Testis (tissue), 2 donors: ENCODE data around the gene ISOC1.

Experiments
- POLR2A ChIP-seq: fragments of 450-650 bp; IDR thresholded peaks from one replicate; pipeline ENCODE4 v1.6.1; 2017; ENCODE audit warnings: antibody characterized with exemption, mild to moderate bottlenecking, moderate library complexity
- TF ChIP-seq, protein P1 (sequence below), 3 experiments: fragments of 450-650 bp in 2 of 3; fragments of 200-600 bp in 1 of 3; sonication (generic) in 1 of 3; IDR thresholded peaks; one replicate each; pipeline ENCODE4 v1.5.1; 2016 to 2019; ENCODE audit warnings: antibody characterized with exemption in 3 of 3, mild to moderate bottlenecking in 2 of 3, moderate library complexity in 1 of 3

GRCh38 chr5:129161830-129162229, 67.3 kb downstream of the ISOC1 start:
- TF ChIP-seq, protein P1, sequence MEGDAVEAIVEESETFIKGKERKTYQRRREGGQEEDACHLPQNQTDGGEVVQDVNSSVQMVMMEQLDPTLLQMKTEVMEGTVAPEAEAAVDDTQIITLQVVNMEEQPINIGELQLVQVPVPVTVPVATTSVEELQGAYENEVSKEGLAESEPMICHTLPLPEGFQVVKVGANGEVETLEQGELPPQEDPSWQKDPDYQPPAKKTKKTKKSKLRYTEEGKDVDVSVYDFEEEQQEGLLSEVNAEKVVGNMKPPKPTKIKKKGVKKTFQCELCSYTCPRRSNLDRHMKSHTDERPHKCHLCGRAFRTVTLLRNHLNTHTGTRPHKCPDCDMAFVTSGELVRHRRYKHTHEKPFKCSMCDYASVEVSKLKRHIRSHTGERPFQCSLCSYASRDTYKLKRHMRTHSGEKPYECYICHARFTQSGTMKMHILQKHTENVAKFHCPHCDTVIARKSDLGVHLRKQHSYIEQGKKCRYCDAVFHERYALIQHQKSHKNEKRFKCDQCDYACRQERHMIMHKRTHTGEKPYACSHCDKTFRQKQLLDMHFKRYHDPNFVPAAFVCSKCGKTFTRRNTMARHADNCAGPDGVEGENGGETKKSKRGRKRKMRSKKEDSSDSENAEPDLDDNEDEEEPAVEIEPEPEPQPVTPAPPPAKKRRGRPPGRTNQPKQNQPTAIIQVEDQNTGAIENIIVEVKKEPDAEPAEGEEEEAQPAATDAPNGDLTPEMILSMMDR (IDR thresholded peaks at IDR 0.05): no peak
- no peak for TF ChIP-seq POLR2A
